ENCODE data around the gene NNT. TPM values are rescaled to one million over a fixed set of nuclear protein-coding genes. Genes with fewer than 3 reads are reported as not detected.
"Not testable (repeated sequence)": the region's sequence is repeated elsewhere in the genome, so short reads cannot be mapped to it uniquely, and the experiment has no call there.

NNT gene
- total RNA-seq, 2 experiments from 2014 or later: 103 to 115 TPM

- Mint-ChIP-seq H3K27me3 (no peaks in the 10 kb centered on the region), H3K4me1 (no peaks in the 10 kb centered on the region), H3K36me3 (peaks cover 2% of the 10 kb centered on the region), H3K27ac (no peak overlapping the region), H3K4me3 (no peak overlapping the region), H3K9me3 (ENCODE audit: low read depth) (no peaks in the 10 kb centered on the region)
- CTCF ChIA-PET: no interaction called here
- DNase-seq (no peak), ATAC-seq (no peak)
Observed at GRCh38 chr5:43569236-43569746, 33.7 kb upstream of the NNT start.

GRCh38 chr5:43570450-43571158 is 32.4 kb upstream of the NNT start:
- no peak for ATAC-seq

GRCh38 chr5:43571237-43571636 is 31.7 kb upstream of the NNT start:
- no peak for DNase-seq
- H3K9me3 Mint-ChIP-seq (ENCODE audit: low read depth): no peaks in the 10 kb centered on the region
- CTCF ChIA-PET: no interaction called here

More at GRCh38 chr5:43570450-43571158, 32.4 kb upstream of the NNT start:
- DNase-seq: no peak
- H3K27ac Mint-ChIP-seq: no peak overlapping the region
- H3K4me1 Mint-ChIP-seq: no peaks in the 10 kb centered on the region
- no peak overlapping the region for H3K4me3 Mint-ChIP-seq
- H3K9me3 Mint-ChIP-seq (ENCODE audit: low read depth): no peaks in the 10 kb centered on the region
- peaks cover 11% of the 10 kb centered on the region for H3K36me3 Mint-ChIP-seq
- CTCF ChIA-PET: no interaction called here
- no peaks in the 10 kb centered on the region for H3K27me3 Mint-ChIP-seq

GRCh38 chr5:43572357-43572756 is 30.6 kb upstream of the NNT start:
- CTCF ChIA-PET: no interaction called here
- DNase-seq (no peak), ATAC-seq (no peak)
- H3K4me1 Mint-ChIP-seq: no peaks in the 10 kb centered on the region
- no peak overlapping the region for H3K4me3 Mint-ChIP-seq
- H3K27ac Mint-ChIP-seq: no peak overlapping the region
- no peaks in the 10 kb centered on the region for H3K27me3 Mint-ChIP-seq
- no peaks in the 10 kb centered on the region for H3K9me3 Mint-ChIP-seq (ENCODE audit: low read depth)
- H3K36me3 Mint-ChIP-seq: peaks cover 25% of the 10 kb centered on the region

More at GRCh38 chr5:43571237-43571636, 31.7 kb upstream of the NNT start:
- Mint-ChIP-seq H3K4me1 (no peaks in the 10 kb centered on the region), H3K36me3 (peaks cover 17% of the 10 kb centered on the region), H3K27me3 (no peaks in the 10 kb centered on the region), H3K27ac (no peak overlapping the region), H3K4me3 (no peak overlapping the region)
- no peak for ATAC-seq

- CTCF ChIA-PET: no interaction called here
- Mint-ChIP-seq H3K27me3 (no peaks in the 10 kb centered on the region), H3K4me3 (no peak overlapping the region), H3K9me3 (ENCODE audit: low read depth) (no peaks in the 10 kb centered on the region), H3K4me1 (no peaks in the 10 kb centered on the region), H3K27ac (no peak overlapping the region), H3K36me3 (peaks cover 25% of the 10 kb centered on the region)
- no peak for DNase-seq
- ATAC-seq: no peak
Observed at GRCh38 chr5:43573058-43573457, 29.9 kb upstream of the NNT start.

- ATAC-seq; H3K27me3 Mint-ChIP-seq; DNase-seq; H3K27ac Mint-ChIP-seq; H3K4me3 Mint-ChIP-seq; CTCF ChIA-PET; H3K9me3 Mint-ChIP-seq (ENCODE audit: low read depth); H3K4me1 Mint-ChIP-seq: not testable (repeated sequence)
- peaks cover 22% of the 10 kb centered on the region for H3K36me3 Mint-ChIP-seq
Observed at GRCh38 chr5:43580402-43581210, 22.4 kb upstream of the NNT start.

- Mint-ChIP-seq H3K27ac (no peak overlapping the region), H3K27me3 (no peaks in the 10 kb centered on the region), H3K4me1 (no peaks in the 10 kb centered on the region), H3K9me3 (ENCODE audit: low read depth) (no peaks in the 10 kb centered on the region), H3K4me3 (no peak overlapping the region), H3K36me3 (peaks cover 16% of the 10 kb centered on the region)
- ATAC-seq (no peak), DNase-seq (no peak)
- CTCF ChIA-PET: no interaction called here
Observed at GRCh38 chr5:43581398-43581797, 21.6 kb upstream of the NNT start.

- CTCF ChIA-PET: no interaction called here
- H3K4me1 Mint-ChIP-seq: no peaks in the 10 kb centered on the region
- H3K27ac Mint-ChIP-seq: no peak overlapping the region
- no peaks in the 10 kb centered on the region for H3K27me3 Mint-ChIP-seq
- H3K4me3 Mint-ChIP-seq: no peak overlapping the region
- no peak for ATAC-seq
- H3K9me3 Mint-ChIP-seq (ENCODE audit: low read depth): no peaks in the 10 kb centered on the region
- DNase-seq: no peak
- H3K36me3 Mint-ChIP-seq: peaks cover 10% of the 10 kb centered on the region
Observed at GRCh38 chr5:43582082-43583005, 20.6 kb upstream of the NNT start.

- Mint-ChIP-seq H3K36me3 (peaks cover 13% of the 10 kb centered on the region), H3K9me3 (ENCODE audit: low read depth) (no peaks in the 10 kb centered on the region), H3K27me3 (no peaks in the 10 kb centered on the region), H3K27ac (no peak overlapping the region), H3K4me3 (no peak overlapping the region), H3K4me1 (no peaks in the 10 kb centered on the region)
- ATAC-seq (no peak), DNase-seq (no peak)
- CTCF ChIA-PET: no interaction called here
Observed at GRCh38 chr5:43583724-43584123, 19.3 kb upstream of the NNT start.

- no peak overlapping the region for H3K4me3 Mint-ChIP-seq
- CTCF ChIA-PET: no interaction called here
- ATAC-seq: no peak
- H3K4me1 Mint-ChIP-seq: no peaks in the 10 kb centered on the region
- H3K36me3 Mint-ChIP-seq: peaks cover 11% of the 10 kb centered on the region
- DNase-seq: no peak
- H3K27me3 Mint-ChIP-seq: no peaks in the 10 kb centered on the region
- H3K9me3 Mint-ChIP-seq (ENCODE audit: low read depth): no peaks in the 10 kb centered on the region
- H3K27ac Mint-ChIP-seq: no peak overlapping the region
Observed at GRCh38 chr5:43584166-43584699, 18.7 kb upstream of the NNT start.

- Mint-ChIP-seq H3K4me3 (no peak overlapping the region), H3K36me3 (peaks cover 12% of the 10 kb centered on the region), H3K9me3 (ENCODE audit: low read depth) (no peaks in the 10 kb centered on the region), H3K27ac (no peak overlapping the region), H3K4me1 (peaks cover 6% of the 10 kb centered on the region), H3K27me3 (no peaks in the 10 kb centered on the region)
- CTCF ChIA-PET: no interaction called here
- ATAC-seq: no peak
- no peak for DNase-seq
Observed at GRCh38 chr5:43588842-43589241, 14.1 kb upstream of the NNT start.

GRCh38 chr5:43589310-43589709 is 13.7 kb upstream of the NNT start:
- H3K36me3 Mint-ChIP-seq: peaks cover 12% of the 10 kb centered on the region
- CTCF ChIA-PET: no interaction called here
- DNase-seq: no peak
- ATAC-seq: no peak
- H3K9me3 Mint-ChIP-seq (ENCODE audit: low read depth): no peaks in the 10 kb centered on the region
- no peaks in the 10 kb centered on the region for H3K27me3 Mint-ChIP-seq
- H3K4me3 Mint-ChIP-seq: no peak overlapping the region
- peaks cover 6% of the 10 kb centered on the region for H3K4me1 Mint-ChIP-seq
- no peak overlapping the region for H3K27ac Mint-ChIP-seq

GRCh38 chr5:43590700-43591099 is 12.3 kb upstream of the NNT start:
- no peaks in the 10 kb centered on the region for H3K27me3 Mint-ChIP-seq

More at GRCh38 chr5:43590700-43591099, 12.3 kb upstream of the NNT start:
- Mint-ChIP-seq H3K36me3 (peaks cover 13% of the 10 kb centered on the region), H3K9me3 (ENCODE audit: low read depth) (no peaks in the 10 kb centered on the region), H3K4me1 (peaks cover 6% of the 10 kb centered on the region), H3K27ac (no peak overlapping the region), H3K4me3 (no peak overlapping the region)
- ATAC-seq (no peak), DNase-seq (no peak)
- CTCF ChIA-PET: no interaction called here

Measured in activated CD8-positive, alpha-beta memory T cell treated with anti-CD3 and anti-CD28 coated beads, Interleukin-2, amount 10 ng/mL, durations not matched to agents 7 days and 5 days (primary cell).